ENCODE measurements around the gene KCNQ5. TPM values are rescaled to one million over a fixed set of nuclear protein-coding genes. Genes with fewer than 3 reads are reported as not detected.
A peak's percentile ranks its signal among the peaks of the same experiment; 100 is the strongest.

The KCNQ5 gene
- total and polyA plus RNA-seq, 5 experiments from 2014 or later, result 2.3 to 10.7 (median 4.8) TPM

GRCh38 chr6:72738091-72738490, 116.2 kb downstream of the KCNQ5 start:
- no peaks in the 10 kb centered on the region for H3K27me3 Mint-ChIP-seq
- H3K27ac Mint-ChIP-seq, result no peak overlapping the region
- H3K36me3 Mint-ChIP-seq, result peaks cover 4 to 6% (median 4%) of the 10 kb centered on the region in 3 donors
- ATAC-seq (no peak), DNase-seq (no peak)
- POLR2A ChIA-PET, result no interaction called here
- H3K9me3 Mint-ChIP-seq, result peaks cover 0 to 3% (median 0%) of the 10 kb centered on the region in 9 donors
- H3K4me1 Mint-ChIP-seq, result peaks cover 21 to 40% (median 37%) of the 10 kb centered on the region in 4 donors
- no peak overlapping the region for H3K4me3 Mint-ChIP-seq

GRCh38 chr6:72739368-72739779, 117.5 kb downstream of the KCNQ5 start:
- Mint-ChIP-seq H3K27ac (peak overlapping the region in 2 of 10 donors; percentile 4 to 37), H3K4me3 (peak overlapping the region in 5 of 10 donors; percentile 16 to 55 (median 24)), H3K36me3 (peaks cover 4 to 10% (median 8%) of the 10 kb centered on the region in 3 donors), H3K27me3 (no peaks in the 10 kb centered on the region), H3K4me1 (peaks cover 21 to 47% (median 37%) of the 10 kb centered on the region in 4 donors), H3K9me3 (peaks cover 0 to 3% (median 0%) of the 10 kb centered on the region in 9 donors)
- ATAC-seq (peak in 1 of 2 donors; percentile 39), DNase-seq (no peak)
- POLR2A ChIA-PET, result no interaction called here

- DNase-seq, result no peak
Measured at GRCh38 chr6:72740135-72740534, 118.3 kb downstream of the KCNQ5 start.

GRCh38 chr6:72741083-72741482, 119.2 kb downstream of the KCNQ5 start:
- Mint-ChIP-seq H3K9me3 (peaks cover 0 to 2% (median 0%) of the 10 kb centered on the region in 9 donors), H3K36me3 (peaks cover 2 to 13% (median 10%) of the 10 kb centered on the region in 3 donors), H3K27ac (peak overlapping the region in 2 of 10 donors; percentile 53 to 61), H3K27me3 (no peaks in the 10 kb centered on the region), H3K4me3 (no peak overlapping the region), H3K4me1 (peaks cover 25 to 61% (median 38%) of the 10 kb centered on the region in 4 donors)
- no peak for ATAC-seq
- POLR2A ChIA-PET, result no interaction called here
- DNase-seq, result no peak

More at GRCh38 chr6:72740135-72740534, 118.3 kb downstream of the KCNQ5 start:
- H3K27me3 Mint-ChIP-seq, result no peaks in the 10 kb centered on the region
- no peak for ATAC-seq
- peaks cover 23 to 54% (median 37%) of the 10 kb centered on the region in 4 donors for H3K4me1 Mint-ChIP-seq
- peaks cover 4 to 11% (median 10%) of the 10 kb centered on the region in 3 donors for H3K36me3 Mint-ChIP-seq
- H3K27ac Mint-ChIP-seq, result peak overlapping the region in 2 of 10 donors; percentile 43 to 53
- POLR2A ChIA-PET, result no interaction called here
- peak overlapping the region in 1 of 10 donors; percentile 2 for H3K4me3 Mint-ChIP-seq
- peaks cover 0 to 3% (median 0%) of the 10 kb centered on the region in 9 donors for H3K9me3 Mint-ChIP-seq

- ATAC-seq, result no peak
- POLR2A ChIA-PET, result no interaction called here
- Mint-ChIP-seq H3K9me3 (no peaks in the 10 kb centered on the region), H3K4me1 (peaks cover 27 to 65% (median 42%) of the 10 kb centered on the region in 4 donors), H3K4me3 (no peak overlapping the region), H3K27ac (no peak overlapping the region), H3K36me3 (peaks cover 0 to 13% (median 8%) of the 10 kb centered on the region in 3 donors), H3K27me3 (no peaks in the 10 kb centered on the region)
- no peak for DNase-seq
Measured at GRCh38 chr6:72742001-72742673, 120.3 kb downstream of the KCNQ5 start.

GRCh38 chr6:72746276-72746675, 124.4 kb downstream of the KCNQ5 start:
- Mint-ChIP-seq H3K4me3 (no peak overlapping the region), H3K27ac (no peak overlapping the region), H3K4me1 (peaks cover 9 to 43% (median 14%) of the 10 kb centered on the region in 4 donors), H3K36me3 (peaks cover 4 to 8% (median 4%) of the 10 kb centered on the region in 3 donors), H3K9me3 (no peaks in the 10 kb centered on the region), H3K27me3 (no peaks in the 10 kb centered on the region)
- ATAC-seq (no peak), DNase-seq (no peak)
- POLR2A ChIA-PET, result no interaction called here

- DNase-seq (no peak), ATAC-seq (no peak)
- peaks cover 4 to 8% (median 6%) of the 10 kb centered on the region in 3 donors for H3K36me3 Mint-ChIP-seq
- peaks cover 5 to 30% (median 7%) of the 10 kb centered on the region in 4 donors for H3K4me1 Mint-ChIP-seq
- no peak overlapping the region for H3K4me3 Mint-ChIP-seq
- H3K27ac Mint-ChIP-seq, result peak overlapping the region in 1 of 10 donors; percentile 66
- no peaks in the 10 kb centered on the region for H3K9me3 Mint-ChIP-seq
- no peaks in the 10 kb centered on the region for H3K27me3 Mint-ChIP-seq
- POLR2A ChIA-PET, result no interaction called here
Measured at GRCh38 chr6:72748759-72749158, 126.9 kb downstream of the KCNQ5 start.

GRCh38 chr6:72755752-72756151, 133.9 kb downstream of the KCNQ5 start:
- H3K9me3 Mint-ChIP-seq, result peaks cover 0 to 9% (median 0%) of the 10 kb centered on the region in 9 donors
- POLR2A ChIA-PET, result no interaction called here
- H3K4me1 Mint-ChIP-seq, result peaks cover 9 to 37% (median 13%) of the 10 kb centered on the region in 4 donors
- no peak for DNase-seq
- H3K4me3 Mint-ChIP-seq, result no peak overlapping the region
- no peak for ATAC-seq
- H3K27me3 Mint-ChIP-seq, result no peaks in the 10 kb centered on the region
- peaks cover 2 to 16% (median 8%) of the 10 kb centered on the region in 3 donors for H3K36me3 Mint-ChIP-seq
- H3K27ac Mint-ChIP-seq, result no peak overlapping the region

- Mint-ChIP-seq H3K4me3 (no peak overlapping the region), H3K36me3 (peaks cover 2 to 16% (median 5%) of the 10 kb centered on the region in 3 donors), H3K9me3 (peaks cover 0 to 9% (median 0%) of the 10 kb centered on the region in 9 donors), H3K27me3 (no peaks in the 10 kb centered on the region), H3K4me1 (peaks cover 11 to 39% (median 16%) of the 10 kb centered on the region in 4 donors), H3K27ac (peak overlapping the region in 1 of 10 donors; percentile 14)
- no peak for DNase-seq
- POLR2A ChIA-PET, result no interaction called here
- no peak for ATAC-seq
Measured at GRCh38 chr6:72757048-72757447, 135.2 kb downstream of the KCNQ5 start.

- Mint-ChIP-seq H3K36me3 (peaks cover 2 to 16% (median 5%) of the 10 kb centered on the region in 3 donors), H3K4me3 (no peak overlapping the region), H3K4me1 (peaks cover 11 to 42% (median 17%) of the 10 kb centered on the region in 4 donors), H3K9me3 (peaks cover 0 to 9% (median 0%) of the 10 kb centered on the region in 9 donors), H3K27ac (no peak overlapping the region), H3K27me3 (no peaks in the 10 kb centered on the region)
- no peak for DNase-seq
- ATAC-seq, result no peak
- POLR2A ChIA-PET, result no interaction called here
Measured at GRCh38 chr6:72757926-72758325, 136.1 kb downstream of the KCNQ5 start.

GRCh38 chr6:72758901-72759300, 137.0 kb downstream of the KCNQ5 start:
- Mint-ChIP-seq H3K4me1 (peaks cover 11 to 42% (median 17%) of the 10 kb centered on the region in 4 donors), H3K4me3 (no peak overlapping the region), H3K27me3 (no peaks in the 10 kb centered on the region), H3K9me3 (peaks cover 0 to 9% (median 0%) of the 10 kb centered on the region in 9 donors), H3K36me3 (peaks cover 2 to 20% (median 5%) of the 10 kb centered on the region in 3 donors), H3K27ac (no peak overlapping the region)
- ATAC-seq (no peak), DNase-seq (no peak)
- POLR2A ChIA-PET, result no interaction called here

GRCh38 chr6:72760114-72760793, 138.4 kb downstream of the KCNQ5 start:
- Mint-ChIP-seq H3K27ac (peak overlapping the region in 1 of 10 donors; percentile 39), H3K27me3 (no peaks in the 10 kb centered on the region), H3K4me3 (no peak overlapping the region), H3K36me3 (peaks cover 0 to 16% (median 0%) of the 10 kb centered on the region in 3 donors), H3K9me3 (peaks cover 0 to 2% (median 0%) of the 10 kb centered on the region in 9 donors), H3K4me1 (peaks cover 13 to 37% (median 16%) of the 10 kb centered on the region in 4 donors)
- POLR2A ChIA-PET, result no interaction called here
- ATAC-seq, result no peak
- no peak for DNase-seq

- POLR2A ChIA-PET, result no interaction called here
- Mint-ChIP-seq H3K4me3 (no peak overlapping the region), H3K36me3 (peaks cover 0 to 14% (median 0%) of the 10 kb centered on the region in 3 donors), H3K4me1 (peaks cover 12 to 29% (median 16%) of the 10 kb centered on the region in 4 donors), H3K27ac (peak overlapping the region in 1 of 10 donors; percentile 15), H3K9me3 (peaks cover 0 to 2% (median 0%) of the 10 kb centered on the region in 9 donors), H3K27me3 (no peaks in the 10 kb centered on the region)
- DNase-seq, result no peak
- no peak for ATAC-seq
Measured at GRCh38 chr6:72761761-72762160, 139.9 kb downstream of the KCNQ5 start.
